Epidermal melanocyte (primary cell): ENCODE results near the gene HACD1.

ENCODE experiments used
- DNase-seq: peaks from one replicate; pipeline ENCODE4 v3.0.0; 2011; ENCODE audit warnings: low spot score; ENCODE audit not compliant: insufficient read length

The HACD1 gene, protein sequence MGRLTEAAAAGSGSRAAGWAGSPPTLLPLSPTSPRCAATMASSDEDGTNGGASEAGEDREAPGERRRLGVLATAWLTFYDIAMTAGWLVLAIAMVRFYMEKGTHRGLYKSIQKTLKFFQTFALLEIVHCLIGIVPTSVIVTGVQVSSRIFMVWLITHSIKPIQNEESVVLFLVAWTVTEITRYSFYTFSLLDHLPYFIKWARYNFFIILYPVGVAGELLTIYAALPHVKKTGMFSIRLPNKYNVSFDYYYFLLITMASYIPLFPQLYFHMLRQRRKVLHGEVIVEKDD

GRCh38 chr10:17617031-17617911 is at the start of gene HACD1:
TSS of gene HACD1 (minus strand) at chr10:17617374. CDS start at chr10:17617339, 35 bp downstream.
- DNase-seq: peak; percentile 69

GRCh38 chr10:17665747-17666146 is 48.6 kb upstream of the HACD1 start:
- DNase-seq: peak; percentile 26

DNA sequence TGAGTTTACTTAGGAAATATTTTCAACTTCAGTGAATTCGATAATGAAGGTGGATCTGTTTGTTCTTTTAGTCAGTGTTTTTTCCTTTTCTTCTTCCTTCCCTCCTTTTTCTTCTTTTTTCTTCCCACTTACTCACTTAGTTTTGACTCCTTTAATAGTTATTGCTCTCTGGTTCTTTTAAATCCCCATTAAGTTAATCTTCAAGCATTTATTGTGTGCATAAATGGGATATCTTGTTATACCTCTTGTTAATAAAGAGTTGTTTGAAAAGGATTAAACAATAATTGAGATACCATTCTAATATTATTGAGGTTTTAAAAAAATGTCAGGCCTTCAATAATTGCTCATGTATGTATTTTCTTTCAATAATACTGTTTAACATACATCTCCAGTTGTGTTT is 46.3 kb upstream of the HACD1 start:
- no peak for DNase-seq

- DNase-seq: no peak
These were observed 45.3 kb upstream of the HACD1 start for GRCh38 chr10:17662193-17663138.

DNA sequence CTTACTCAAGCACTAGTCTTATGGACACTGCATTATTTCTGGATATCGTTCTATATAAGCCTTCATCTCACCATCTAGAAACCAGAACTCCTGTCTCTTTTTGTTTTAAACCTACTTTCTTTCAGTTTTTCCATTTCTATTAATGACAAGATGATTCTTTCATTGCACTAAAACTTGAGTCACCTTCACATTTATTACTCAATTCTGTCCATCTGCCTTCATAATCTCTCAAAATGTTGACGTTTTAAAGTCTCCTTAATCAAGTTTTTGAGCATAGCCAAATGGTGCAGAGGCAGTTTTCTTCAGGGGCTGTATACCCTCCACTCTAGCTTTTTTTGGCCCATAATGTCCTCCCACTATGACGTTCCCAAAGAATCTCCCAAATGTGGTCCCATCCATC is 44.3 kb upstream of the HACD1 start:
- DNase-seq: no peak

GRCh38 chr10:17660921-17661320 is 43.7 kb upstream of the HACD1 start:
- no peak for DNase-seq

- DNase-seq: no peak
These were observed 42.2 kb upstream of the HACD1 start for GRCh38 chr10:17659365-17659764.

DNA sequence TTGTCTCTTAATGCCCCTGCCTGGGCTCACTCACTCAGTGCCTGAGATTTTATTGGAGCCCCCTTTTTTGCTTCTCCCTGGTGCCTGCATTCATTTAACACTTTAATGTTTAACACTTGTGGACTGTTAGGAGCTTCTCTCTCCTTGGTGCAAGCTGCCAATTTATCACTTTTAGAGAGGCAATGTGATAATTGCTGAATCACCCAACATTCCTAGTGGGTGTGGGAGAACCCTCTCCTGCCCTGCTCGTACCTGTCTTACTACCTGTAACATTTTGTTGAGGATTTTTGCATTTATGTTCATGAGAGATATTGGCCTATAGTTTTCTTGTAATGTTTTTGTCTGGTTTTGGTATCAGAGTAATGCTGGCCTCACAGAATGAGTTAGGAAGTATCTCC is 39.9 kb upstream of the HACD1 start:
- no peak for DNase-seq

GRCh38 chr10:17655567-17656146 is 38.5 kb upstream of the HACD1 start:
- DNase-seq: no peak

GRCh38 chr10:17655009-17655408 is 37.8 kb upstream of the HACD1 start:
- DNase-seq: no peak

- DNase-seq: no peak
These were observed 35.4 kb upstream of the HACD1 start for GRCh38 chr10:17652585-17652984.

- DNase-seq: no peak
These were observed 34.7 kb upstream of the HACD1 start for GRCh38 chr10:17651896-17652295.

DNA sequence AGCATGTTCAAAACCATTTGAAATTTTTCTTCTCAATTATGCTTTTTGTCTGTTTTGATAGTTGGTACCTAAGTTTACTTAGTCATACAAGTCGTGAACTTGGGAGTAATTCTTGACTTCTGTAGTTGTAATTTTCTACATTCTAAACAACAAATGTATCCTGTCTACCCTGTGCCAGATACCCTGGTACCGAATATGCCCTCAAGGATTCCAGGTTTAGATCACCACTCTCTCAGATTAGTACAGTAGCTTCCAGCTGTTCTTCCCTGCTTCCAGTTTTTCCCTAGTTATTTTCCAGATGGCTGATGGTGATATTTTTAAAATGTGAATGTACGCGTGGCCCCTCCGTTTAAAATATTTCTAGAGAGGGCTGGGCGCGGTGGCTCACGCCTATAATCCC is 33.2 kb upstream of the HACD1 start:
- no peak for DNase-seq

- no peak for DNase-seq
These were observed 32.7 kb upstream of the HACD1 start for GRCh38 chr10:17649836-17650235.

- no peak for DNase-seq
These were observed 31.9 kb upstream of the HACD1 start for GRCh38 chr10:17649052-17649451.

DNA sequence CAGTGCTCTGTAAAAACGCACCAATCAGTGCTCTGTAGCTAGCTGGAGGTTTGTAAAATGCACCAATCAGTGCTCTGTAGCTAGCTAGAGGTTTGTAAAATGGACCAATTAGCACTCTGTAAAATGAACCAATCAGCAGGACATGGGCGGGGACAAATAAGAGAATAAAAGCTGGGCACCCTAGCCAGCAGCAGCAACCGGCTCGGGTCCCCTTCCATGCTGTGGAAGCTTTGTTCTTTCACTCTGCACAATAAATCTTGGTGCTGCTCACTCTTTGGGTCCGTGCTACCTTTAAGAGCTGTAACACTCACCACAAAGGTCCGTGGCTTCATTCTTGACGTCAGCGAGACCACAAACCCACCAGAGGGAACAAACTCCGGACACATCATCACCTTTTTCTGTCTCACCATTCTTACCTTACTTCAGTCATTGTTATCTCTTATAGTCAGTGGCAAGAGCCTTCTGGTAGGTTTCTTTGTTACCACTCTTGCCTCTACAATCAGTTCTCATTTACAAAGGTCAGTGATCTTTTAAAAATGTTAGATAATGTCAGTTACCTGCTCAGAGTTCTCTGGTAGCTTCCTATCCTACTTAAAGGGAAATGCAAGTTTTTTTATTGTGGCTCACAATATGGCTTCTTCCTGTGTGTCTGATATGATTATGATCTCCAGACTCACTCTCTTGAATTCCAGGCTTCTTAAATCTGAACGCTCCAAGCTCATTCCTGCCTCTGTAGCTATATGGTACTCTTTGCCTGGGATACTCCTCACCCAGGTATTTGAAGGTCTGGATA is 31.3 kb upstream of the HACD1 start:
- no peak for DNase-seq

GRCh38 chr10:17647326-17647725 is 30.2 kb upstream of the HACD1 start:
- DNase-seq: no peak

- DNase-seq: no peak
These were observed 28.6 kb upstream of the HACD1 start for GRCh38 chr10:17645621-17646345.

DNA sequence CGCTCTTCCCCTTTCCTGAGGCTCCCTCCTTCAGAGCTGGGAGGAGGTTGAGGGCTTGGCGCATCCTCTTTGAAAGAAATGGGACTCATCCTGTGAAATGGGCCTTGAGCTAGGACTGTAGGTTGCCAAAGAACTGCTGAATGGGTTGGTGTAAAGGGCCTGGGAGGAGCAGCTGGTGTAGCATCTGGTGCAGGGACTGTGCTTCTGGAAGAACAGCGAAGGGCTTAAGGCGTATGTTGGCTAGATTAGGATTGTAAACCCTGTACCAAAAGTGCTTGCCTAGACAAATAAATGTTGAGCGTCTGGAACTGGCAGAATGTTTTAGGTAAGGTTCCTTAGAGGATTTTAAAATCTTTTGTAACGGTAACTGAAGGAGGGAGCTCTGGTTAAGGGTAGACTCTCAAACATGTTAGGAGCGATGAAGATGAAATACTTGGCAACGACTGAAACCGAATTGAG is 27.3 kb upstream of the HACD1 start:
- no peak for DNase-seq
